ENCODE data around the gene CCNYL1. TPM values are rescaled to one million over a fixed set of nuclear protein-coding genes. Genes with fewer than 3 reads are reported as not detected.

Gene CCNYL1
- total RNA-seq, 1 donor from 2014 or later, result 18.0 TPM

GRCh38 chr2:207767461-207768167, 56.2 kb downstream of the CCNYL1 start:
- Mint-ChIP-seq H3K27me3 (ENCODE audit: unreplicated experiment) (peaks cover 23% of the 10 kb centered on the region), H3K9me3 (ENCODE audit: unreplicated experiment) (peaks cover 6% of the 10 kb centered on the region), H3K4me3 (ENCODE audit: unreplicated experiment) (peak overlapping the region; percentile 81), H3K4me1 (ENCODE audit: low read depth, unreplicated experiment) (peaks cover 11% of the 10 kb centered on the region), H3K27ac (ENCODE audit: unreplicated experiment) (no peak overlapping the region), H3K36me3 (ENCODE audit: unreplicated experiment) (no peaks in the 10 kb centered on the region)
- no peak for TF ChIP-seq CTCF (IDR thresholded peaks at IDR 0.05; ENCODE audit: partially characterized antibody, unreplicated experiment)
- peak; percentile 44 for DNase-seq

- peaks cover 6% of the 10 kb centered on the region for H3K9me3 Mint-ChIP-seq (ENCODE audit: unreplicated experiment)
- H3K27me3 Mint-ChIP-seq (ENCODE audit: unreplicated experiment), result peaks cover 23% of the 10 kb centered on the region
- no peak overlapping the region for H3K27ac Mint-ChIP-seq (ENCODE audit: unreplicated experiment)
- peak; percentile 59 for DNase-seq
- H3K4me3 Mint-ChIP-seq (ENCODE audit: unreplicated experiment), result peak overlapping the region; percentile 87
- TF ChIP-seq CTCF (IDR thresholded peaks at IDR 0.05; ENCODE audit: partially characterized antibody, unreplicated experiment), result no peak
- no peaks in the 10 kb centered on the region for H3K36me3 Mint-ChIP-seq (ENCODE audit: unreplicated experiment)
- H3K4me1 Mint-ChIP-seq (ENCODE audit: low read depth, unreplicated experiment), result peaks cover 11% of the 10 kb centered on the region
These were observed 56.9 kb downstream of the CCNYL1 start for GRCh38 chr2:207768168-207768865.

- H3K4me3 Mint-ChIP-seq (ENCODE audit: unreplicated experiment), result peak overlapping the region; percentile 87
- no peaks in the 10 kb centered on the region for H3K36me3 Mint-ChIP-seq (ENCODE audit: unreplicated experiment)
- no peak overlapping the region for H3K27ac Mint-ChIP-seq (ENCODE audit: unreplicated experiment)
- H3K4me1 Mint-ChIP-seq (ENCODE audit: low read depth, unreplicated experiment), result peaks cover 10% of the 10 kb centered on the region
- peaks cover 6% of the 10 kb centered on the region for H3K9me3 Mint-ChIP-seq (ENCODE audit: unreplicated experiment)
- peaks cover 23% of the 10 kb centered on the region for H3K27me3 Mint-ChIP-seq (ENCODE audit: unreplicated experiment)
- DNase-seq, result peak; percentile 31
- no peak for TF ChIP-seq CTCF (IDR thresholded peaks at IDR 0.05; ENCODE audit: partially characterized antibody, unreplicated experiment)
These were observed 57.6 kb downstream of the CCNYL1 start for GRCh38 chr2:207768866-207769596.

- Mint-ChIP-seq H3K9me3 (ENCODE audit: unreplicated experiment) (peaks cover 6% of the 10 kb centered on the region), H3K4me3 (ENCODE audit: unreplicated experiment) (peak overlapping the region; percentile 91), H3K27ac (ENCODE audit: unreplicated experiment) (no peak overlapping the region), H3K27me3 (ENCODE audit: unreplicated experiment) (peaks cover 23% of the 10 kb centered on the region), H3K4me1 (ENCODE audit: low read depth, unreplicated experiment) (peaks cover 4% of the 10 kb centered on the region), H3K36me3 (ENCODE audit: unreplicated experiment) (no peaks in the 10 kb centered on the region)
- no peak for DNase-seq
- TF ChIP-seq CTCF (IDR thresholded peaks at IDR 0.05; ENCODE audit: partially characterized antibody, unreplicated experiment), result no peak
These were observed 59.4 kb downstream of the CCNYL1 start for GRCh38 chr2:207770602-207771404.
